NCI-H146 (cell line): ENCODE measurements around the gene PBX3.
"Not testable (repeated sequence)": the region's sequence is repeated elsewhere in the genome, so short reads cannot be mapped to it uniquely, and the experiment has no call there.

Source experiments
- DNase-seq: peaks from one replicate; lab custom pipeline; 2025; lab: John Stamatoyannopoulos, UW

Gene PBX3

GRCh38 chr9:125778538-125779219, 31.5 kb downstream of the PBX3 start:
- DNase-seq = not testable (repeated sequence)

- DNase-seq = not testable (repeated sequence)
These were observed 32.0 kb downstream of the PBX3 start for GRCh38 chr9:125779220-125779565.

- no peak for DNase-seq
These were observed 35.5 kb downstream of the PBX3 start for GRCh38 chr9:125782718-125783117.

GRCh38 chr9:125784286-125785049, 37.3 kb downstream of the PBX3 start:
- DNase-seq = no peak

GRCh38 chr9:125785248-125785751, 38.1 kb downstream of the PBX3 start:
- DNase-seq = no peak

GRCh38 chr9:125787715-125788114, 40.5 kb downstream of the PBX3 start:
- no peak for DNase-seq

- no peak for DNase-seq
These were observed 42.0 kb downstream of the PBX3 start for GRCh38 chr9:125789196-125789595.

- peak; percentile 34 for DNase-seq
These were observed 47.5 kb downstream of the PBX3 start for GRCh38 chr9:125794708-125795107.

- no peak for DNase-seq
These were observed 48.9 kb downstream of the PBX3 start for GRCh38 chr9:125795970-125796596.

- DNase-seq = no peak
These were observed 50.8 kb downstream of the PBX3 start for GRCh38 chr9:125797930-125798329.

GRCh38 chr9:125803526-125803925, 56.4 kb downstream of the PBX3 start:
- DNase-seq = no peak

GRCh38 chr9:125805057-125805456, 57.9 kb downstream of the PBX3 start:
- no peak for DNase-seq

- no peak for DNase-seq
These were observed 58.4 kb downstream of the PBX3 start for GRCh38 chr9:125805586-125805985.

- no peak for DNase-seq
These were observed 59.9 kb downstream of the PBX3 start for GRCh38 chr9:125807079-125807478.

GRCh38 chr9:125810161-125810560, 63.0 kb downstream of the PBX3 start:
- no peak for DNase-seq

- DNase-seq = no peak
These were observed 63.8 kb downstream of the PBX3 start for GRCh38 chr9:125811002-125811401.

GRCh38 chr9:125812403-125812802, 65.2 kb downstream of the PBX3 start:
- DNase-seq = no peak

- DNase-seq = no peak
These were observed 68.4 kb downstream of the PBX3 start for GRCh38 chr9:125815568-125815967.

GRCh38 chr9:125816321-125816720, 69.1 kb downstream of the PBX3 start:
- no peak for DNase-seq

- no peak for DNase-seq
These were observed 73.1 kb downstream of the PBX3 start for GRCh38 chr9:125820100-125820804.

- DNase-seq = no peak
These were observed 73.9 kb downstream of the PBX3 start for GRCh38 chr9:125821078-125821477.

- no peak for DNase-seq
These were observed 75.0 kb downstream of the PBX3 start for GRCh38 chr9:125822160-125822559.
